ENCODE measurements around the gene DDX39B.

- TF ChIP-seq, protein P1, sequence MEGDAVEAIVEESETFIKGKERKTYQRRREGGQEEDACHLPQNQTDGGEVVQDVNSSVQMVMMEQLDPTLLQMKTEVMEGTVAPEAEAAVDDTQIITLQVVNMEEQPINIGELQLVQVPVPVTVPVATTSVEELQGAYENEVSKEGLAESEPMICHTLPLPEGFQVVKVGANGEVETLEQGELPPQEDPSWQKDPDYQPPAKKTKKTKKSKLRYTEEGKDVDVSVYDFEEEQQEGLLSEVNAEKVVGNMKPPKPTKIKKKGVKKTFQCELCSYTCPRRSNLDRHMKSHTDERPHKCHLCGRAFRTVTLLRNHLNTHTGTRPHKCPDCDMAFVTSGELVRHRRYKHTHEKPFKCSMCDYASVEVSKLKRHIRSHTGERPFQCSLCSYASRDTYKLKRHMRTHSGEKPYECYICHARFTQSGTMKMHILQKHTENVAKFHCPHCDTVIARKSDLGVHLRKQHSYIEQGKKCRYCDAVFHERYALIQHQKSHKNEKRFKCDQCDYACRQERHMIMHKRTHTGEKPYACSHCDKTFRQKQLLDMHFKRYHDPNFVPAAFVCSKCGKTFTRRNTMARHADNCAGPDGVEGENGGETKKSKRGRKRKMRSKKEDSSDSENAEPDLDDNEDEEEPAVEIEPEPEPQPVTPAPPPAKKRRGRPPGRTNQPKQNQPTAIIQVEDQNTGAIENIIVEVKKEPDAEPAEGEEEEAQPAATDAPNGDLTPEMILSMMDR (IDR thresholded peaks at IDR 0.05) = no peak
- TF ChIP-seq POLR2A (IDR thresholded peaks at IDR 0.05) = no peak
Measured at GRCh38 chr6:31572041-31572911, 30.5 kb upstream of the DDX39B start, which contains the start of gene LTA.
